Measurements from ENCODE around the gene LRP1B. TPM values are rescaled to one million over a fixed set of nuclear protein-coding genes. Genes with fewer than 3 reads are reported as not detected.

The LRP1B gene
- total and polyA plus RNA-seq, 2 experiments from 2014 or later: not detected

DNA sequence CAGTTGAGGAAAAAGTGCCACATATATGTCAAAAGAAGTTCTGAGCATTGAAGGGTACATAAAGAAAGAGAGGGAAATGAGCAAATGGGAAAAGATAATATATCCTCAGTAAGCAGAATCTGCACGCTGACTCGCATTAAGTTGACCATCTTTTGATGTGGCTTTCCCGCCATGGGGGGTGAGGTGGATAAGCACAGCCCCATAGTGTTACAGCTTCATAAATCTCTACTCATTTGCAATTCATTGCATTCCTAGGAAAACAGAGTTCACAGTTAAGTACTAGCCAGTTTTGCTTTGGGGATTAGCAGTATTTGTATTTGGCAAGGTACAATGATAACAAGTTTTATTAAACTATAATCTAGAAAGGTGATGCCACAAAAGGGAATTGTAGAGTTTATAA is 814.2 kb downstream of the LRP1B start:
- 64 to 73% methylated on average over 3 of the region's 3 CpGs for WGBS, 2 experiments (ENCODE audit: low coverage in 1 of 2, low lambda C conversion rate in 2 of 2, missing lambda C conversion rate in 2 of 2)
- TF ChIP-seq EZH2 (IDR thresholded peaks at IDR 0.05; ENCODE audit: insufficient read depth, poor library complexity, severe bottlenecking) (no peak), EZH2phosphoT487 (IDR thresholded peaks at IDR 0.05; ENCODE audit: insufficient read depth, low read depth) (no peak)
- Histone ChIP-seq H3K27ac (no peak overlapping the region), H3K79me2 (ENCODE audit: insufficient read depth) (no peaks in the 10 kb centered on the region), H3K9ac (no peak overlapping the region), H3K4me2 (ENCODE audit: unreplicated experiment) (no peak overlapping the region), H2AFZ (no peak overlapping the region), H3K36me3 (ENCODE audit: low read depth) (no peaks in the 10 kb centered on the region), H3K9me2 (ENCODE audit: insufficient read depth) (no peaks in the 10 kb centered on the region), H4K20me1 (ENCODE audit: insufficient read depth) (no peaks in the 10 kb centered on the region), H3F3A (ENCODE audit: insufficient read depth) (no peaks in the 10 kb centered on the region), H3K4me3 (no peak overlapping the region), H3K4me1 (ENCODE audit: insufficient read depth) (no peaks in the 10 kb centered on the region), H3K9me3 (ENCODE audit: low read depth) (no peaks in the 10 kb centered on the region), H3K27me3 (replicated peaks; ENCODE audit: insufficient read depth) (no peaks in the 10 kb centered on the region)
- in situ Hi-C loops (cut with MboI): no loop called here
- no peak for DNase-seq

DNA sequence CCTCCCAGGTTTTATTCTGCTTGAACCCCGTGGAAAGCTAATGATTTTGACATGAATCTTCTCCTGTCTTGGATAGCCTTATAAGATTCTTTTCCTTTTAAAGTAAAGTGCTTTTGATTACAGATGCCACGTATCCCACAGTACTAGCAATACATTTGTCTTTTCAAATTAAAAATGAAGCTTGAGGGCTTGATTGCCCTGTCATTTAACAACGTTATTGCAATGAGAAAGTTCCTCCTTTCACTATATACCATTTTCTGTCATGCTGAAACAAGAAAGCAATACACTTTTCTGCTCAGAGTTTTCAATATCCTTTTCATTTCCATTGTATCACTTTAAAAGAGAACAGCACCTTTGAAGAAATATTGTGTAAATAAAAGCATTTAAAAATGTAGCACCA is 814.7 kb downstream of the LRP1B start:
- H3K4me2 ChIP-seq (ENCODE audit: unreplicated experiment): no peak overlapping the region
- no peaks in the 10 kb centered on the region for H3K79me2 ChIP-seq (ENCODE audit: insufficient read depth)
- no peaks in the 10 kb centered on the region for H4K20me1 ChIP-seq (ENCODE audit: insufficient read depth)
- no peak overlapping the region for H2AFZ ChIP-seq
- 27 to 28% methylated on average over 3 of the region's 3 CpGs for WGBS, 2 experiments (ENCODE audit: low coverage in 1 of 2, low lambda C conversion rate in 2 of 2, missing lambda C conversion rate in 2 of 2)
- no peaks in the 10 kb centered on the region for H3K36me3 ChIP-seq (ENCODE audit: low read depth)
- H3F3A ChIP-seq (ENCODE audit: insufficient read depth): no peaks in the 10 kb centered on the region
- H3K9ac ChIP-seq: no peak overlapping the region
- no peaks in the 10 kb centered on the region for H3K9me3 ChIP-seq (ENCODE audit: low read depth)
- TF ChIP-seq EZH2 (IDR thresholded peaks at IDR 0.05; ENCODE audit: insufficient read depth, poor library complexity, severe bottlenecking) (no peak), EZH2phosphoT487 (IDR thresholded peaks at IDR 0.05; ENCODE audit: insufficient read depth, low read depth) (no peak)
- no peaks in the 10 kb centered on the region for H3K9me2 ChIP-seq (ENCODE audit: insufficient read depth)
- in situ Hi-C loops (cut with MboI): no loop called here
- H3K27ac ChIP-seq: no peak overlapping the region
- no peak overlapping the region for H3K4me3 ChIP-seq
- H3K4me1 ChIP-seq (ENCODE audit: insufficient read depth): no peaks in the 10 kb centered on the region
- DNase-seq: no peak
- H3K27me3 ChIP-seq (replicated peaks; ENCODE audit: insufficient read depth): no peaks in the 10 kb centered on the region

DNA sequence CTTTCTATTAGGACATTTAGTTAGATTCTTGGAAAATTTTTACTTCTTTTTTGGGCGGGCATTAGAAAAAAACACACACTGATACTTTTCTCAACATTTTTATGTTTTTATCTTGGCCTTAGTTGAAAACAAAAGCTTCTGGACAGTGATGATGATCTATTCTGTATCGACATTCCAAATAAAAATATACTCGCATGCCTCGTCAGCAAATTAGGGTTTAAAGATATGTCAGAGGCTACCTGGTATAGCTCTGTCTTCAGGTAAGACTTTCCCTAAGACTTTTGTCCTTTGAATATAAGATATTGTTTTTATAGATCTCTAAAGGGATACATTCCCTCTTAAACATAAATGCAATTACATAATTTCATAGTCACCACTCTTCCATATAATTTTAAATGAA is 816.8 kb downstream of the LRP1B start:
- WGBS, 2 experiments (ENCODE audit: low coverage in 1 of 2, low lambda C conversion rate in 2 of 2, missing lambda C conversion rate in 2 of 2): 67 to 70% methylated on average over 4 of the region's 4 CpGs
- DNase-seq: no peak

DNA sequence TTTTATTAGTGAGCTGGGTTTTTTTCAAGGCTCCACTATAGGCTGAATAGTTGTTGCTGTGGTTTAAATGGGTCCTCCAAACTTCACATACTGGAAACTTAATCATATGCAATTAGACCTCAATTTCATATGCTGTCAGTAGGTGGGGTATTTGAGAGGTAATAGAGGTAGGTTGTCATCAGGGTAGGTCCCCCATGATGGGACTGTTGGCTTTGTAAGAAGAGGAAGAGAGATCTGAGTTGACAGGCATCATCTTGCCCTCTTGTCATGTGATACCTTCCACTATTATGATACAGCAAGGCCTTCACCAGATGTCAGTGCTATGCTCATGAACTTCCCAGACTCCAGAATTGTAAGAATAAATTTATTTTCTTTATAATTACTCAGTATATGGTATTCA is 819.4 kb downstream of the LRP1B start:
- H3K9me2 ChIP-seq (ENCODE audit: insufficient read depth): no peaks in the 10 kb centered on the region
- no peak overlapping the region for H3K4me3 ChIP-seq
- no peaks in the 10 kb centered on the region for H3K9me3 ChIP-seq (ENCODE audit: low read depth)
- no peaks in the 10 kb centered on the region for H3K79me2 ChIP-seq (ENCODE audit: insufficient read depth)
- H3K27ac ChIP-seq: no peak overlapping the region
- no peaks in the 10 kb centered on the region for H3K36me3 ChIP-seq (ENCODE audit: low read depth)
- H3K9ac ChIP-seq: no peak overlapping the region
- in situ Hi-C loops (cut with MboI): no loop called here
- no peak overlapping the region for H2AFZ ChIP-seq
- H3K4me1 ChIP-seq (ENCODE audit: insufficient read depth): no peaks in the 10 kb centered on the region
- no peak for TF ChIP-seq EZH2 (IDR thresholded peaks at IDR 0.05; ENCODE audit: insufficient read depth, poor library complexity, severe bottlenecking)
- no peak for TF ChIP-seq EZH2phosphoT487 (IDR thresholded peaks at IDR 0.05; ENCODE audit: insufficient read depth, low read depth)
- no peaks in the 10 kb centered on the region for H3K27me3 ChIP-seq (replicated peaks; ENCODE audit: insufficient read depth)
- no peak overlapping the region for H3K4me2 ChIP-seq (ENCODE audit: unreplicated experiment)
- H3F3A ChIP-seq (ENCODE audit: insufficient read depth): no peaks in the 10 kb centered on the region
- DNase-seq: no peak
- no peaks in the 10 kb centered on the region for H4K20me1 ChIP-seq (ENCODE audit: insufficient read depth)

More for the DNA sequence above, 816.8 kb downstream of the LRP1B start:
- no peaks in the 10 kb centered on the region for H3F3A ChIP-seq (ENCODE audit: insufficient read depth)
- H3K27ac ChIP-seq: no peak overlapping the region
- TF ChIP-seq EZH2phosphoT487 (IDR thresholded peaks at IDR 0.05; ENCODE audit: insufficient read depth, low read depth) (no peak), EZH2 (IDR thresholded peaks at IDR 0.05; ENCODE audit: insufficient read depth, poor library complexity, severe bottlenecking) (no peak)
- H4K20me1 ChIP-seq (ENCODE audit: insufficient read depth): no peaks in the 10 kb centered on the region
- no peak overlapping the region for H3K4me3 ChIP-seq
- H3K9ac ChIP-seq: no peak overlapping the region
- H2AFZ ChIP-seq: no peak overlapping the region
- no peaks in the 10 kb centered on the region for H3K27me3 ChIP-seq (replicated peaks; ENCODE audit: insufficient read depth)
- H3K9me3 ChIP-seq (ENCODE audit: low read depth): no peaks in the 10 kb centered on the region
- no peak overlapping the region for H3K4me2 ChIP-seq (ENCODE audit: unreplicated experiment)
- no peaks in the 10 kb centered on the region for H3K36me3 ChIP-seq (ENCODE audit: low read depth)
- no peaks in the 10 kb centered on the region for H3K79me2 ChIP-seq (ENCODE audit: insufficient read depth)
- no peaks in the 10 kb centered on the region for H3K4me1 ChIP-seq (ENCODE audit: insufficient read depth)
- in situ Hi-C loops (cut with MboI): no loop called here
- H3K9me2 ChIP-seq (ENCODE audit: insufficient read depth): no peaks in the 10 kb centered on the region

DNA sequence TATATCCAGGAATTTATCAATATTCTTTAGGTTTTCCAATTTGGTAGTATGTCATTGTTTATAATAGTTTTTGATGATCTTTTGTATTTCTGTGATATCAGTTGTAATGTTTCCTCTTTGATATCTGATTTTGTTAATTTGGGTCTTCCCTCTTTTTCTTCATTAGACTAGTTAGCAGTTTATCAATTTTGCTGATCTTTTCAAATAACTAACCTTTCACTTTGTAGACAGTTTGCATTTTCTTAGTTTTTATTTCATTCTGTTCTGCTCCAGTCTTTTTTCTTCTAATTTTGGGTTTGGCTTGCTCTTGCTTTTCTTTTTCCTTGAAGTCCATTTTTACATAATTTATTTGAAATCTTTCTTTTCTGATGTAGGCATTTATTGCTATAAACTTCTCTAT is 824.4 kb downstream of the LRP1B start:
- Histone ChIP-seq H3K79me2 (ENCODE audit: insufficient read depth) (no peaks in the 10 kb centered on the region), H3F3A (ENCODE audit: insufficient read depth) (no peaks in the 10 kb centered on the region), H3K27ac (no peak overlapping the region), H3K4me3 (no peak overlapping the region), H4K20me1 (ENCODE audit: insufficient read depth) (no peaks in the 10 kb centered on the region), H3K9me2 (ENCODE audit: insufficient read depth) (no peaks in the 10 kb centered on the region), H3K9me3 (ENCODE audit: low read depth) (no peaks in the 10 kb centered on the region), H3K4me1 (ENCODE audit: insufficient read depth) (no peaks in the 10 kb centered on the region), H3K36me3 (ENCODE audit: low read depth) (no peaks in the 10 kb centered on the region), H3K27me3 (replicated peaks; ENCODE audit: insufficient read depth) (no peaks in the 10 kb centered on the region), H2AFZ (no peak overlapping the region), H3K9ac (no peak overlapping the region), H3K4me2 (ENCODE audit: unreplicated experiment) (no peak overlapping the region)
- no peak for DNase-seq
- in situ Hi-C loops (cut with MboI): no loop called here
- no peak for TF ChIP-seq EZH2phosphoT487 (IDR thresholded peaks at IDR 0.05; ENCODE audit: insufficient read depth, low read depth)
- TF ChIP-seq EZH2 (IDR thresholded peaks at IDR 0.05; ENCODE audit: insufficient read depth, poor library complexity, severe bottlenecking): no peak
